HCT116 (cell line): ENCODE measurements around the gene COMMD3. TPM values are rescaled to one million over a fixed set of nuclear protein-coding genes. Genes with fewer than 3 reads are reported as not detected.

Experiments
- ATAC-seq: fragments of 200-7000 bp; cut with Tn5 transposase; 2 replicates; pipeline ENCODE4 v1.9.1; 2020; ENCODE audit warnings: mild to moderate bottlenecking, moderate library complexity
- BruUV-seq: library from RNA; stranded (reverse); fragments of 400-500 nt; replicated peaks from 2 replicates; lab custom pipeline; 2021; lab: Mats Ljungman, UMichigan
- CTCF ChIA-PET: fragments of 300-600 bp; sonication (Branson Sonifier 250); formaldehyde crosslinking; loops from one replicate; lab custom pipeline; 2021; ENCODE audit warnings: antibody characterized with exemption; lab: Charles Lee
- POLR2A ChIA-PET: fragments of 300-600, 350-600 bp; sonication (Branson Sonifier 250); formaldehyde crosslinking; loops from one replicate; lab custom pipeline; 2021; ENCODE audit warnings: antibody characterized with exemption; lab: Charles Lee
- RAD21 ChIA-PET, 2 experiments: fragments of 300-600 bp; sonication (Branson Sonifier 250); formaldehyde crosslinking; loops; one replicate each; lab custom pipeline; 2023; ENCODE audit warnings: low total read pairs in 2 of 2; ENCODE audit not compliant: uncharacterized antibody in 2 of 2, unreplicated experiment in 2 of 2, low non-redundant PET in 1 of 2; lab: Charles Lee
- DNase-seq: peaks from one replicate; pipeline ENCODE4 v3.0.0-alpha.2; 2010; ENCODE audit warnings: low read depth, low spot score
- H2AFZ ChIP-seq: fragments of 200-600 bp; shearing (Covaris generic), sonication (generic); 2 replicates; pipeline ENCODE4 v1.6.1; 2017; ENCODE audit warnings: low read depth, mixed run types, mixed read lengths, antibody characterized with exemption, low read length; ENCODE audit not compliant: poor library complexity, severe bottlenecking
- H3K27ac ChIP-seq: 2 replicates; pipeline ENCODE4 v1.5.1; 2012; ENCODE audit warnings: low read depth, low read length
- H3K27me3 ChIP-seq: fragments of 200-600 bp; sonication (generic); 2 replicates; pipeline ENCODE4 v1.6.1; 2016; ENCODE audit warnings: mixed run types, low read length, mixed read lengths; ENCODE audit not compliant: insufficient read depth
- H3K36me3 ChIP-seq, 2 experiments: fragments of 200-500 bp in 1 of 2; fragments of 200-600 bp in 1 of 2; sonication (Bioruptor generic) in 1 of 2; sonication (generic) in 1 of 2; 2 replicates each; pipeline versions ENCODE4 v1.5.1 to v1.6.1; 2014 to 2016; ENCODE audit warnings: low read length in 2 of 2, inconsistent platforms in 1 of 2, mixed read lengths in 1 of 2, mixed run types in 1 of 2; ENCODE audit not compliant: insufficient read depth in 2 of 2, control insufficient read depth in 1 of 2
- H3K4me1 ChIP-seq, 2 experiments: fragments of 200-600 bp in 1 of 2; sonication (generic) in 1 of 2; 2 replicates each; pipeline versions ENCODE4 v1.5.1 to v1.6.1; 2012 to 2017; ENCODE audit warnings: low read length in 2 of 2, inconsistent platforms in 1 of 2, mild to moderate bottlenecking in 1 of 2, mixed read lengths in 1 of 2, mixed run types in 1 of 2, moderate library complexity in 1 of 2; ENCODE audit not compliant: insufficient read depth in 2 of 2, control insufficient read depth in 1 of 2
- H3K4me2 ChIP-seq: fragments of 200-600 bp; sonication (generic); 2 replicates; pipeline ENCODE4 v1.6.1; 2017; ENCODE audit warnings: mixed run types, low read length, mixed read lengths
- H3K4me3 ChIP-seq, 2 experiments: fragments of 200-600 bp in 1 of 2; sonication (generic) in 1 of 2; replicated peaks in 1 of 2; 2 replicates each; pipeline ENCODE4 v1.5.1; 2011 to 2016; ENCODE audit warnings: low read length in 2 of 2, control low read depth in 1 of 2, low read depth in 1 of 2, mild to moderate bottlenecking in 1 of 2, mixed read lengths in 1 of 2, mixed run types in 1 of 2
- H3K79me2 ChIP-seq: fragments of 200-600 bp; sonication (generic); 2 replicates; pipeline ENCODE4 v1.6.1; 2017; ENCODE audit warnings: mild to moderate bottlenecking, mixed run types, low read length, moderate library complexity, mixed read lengths; ENCODE audit not compliant: insufficient read depth
- H3K9ac ChIP-seq: fragments of 200-600 bp; sonication (generic); 2 replicates; pipeline ENCODE4 v1.6.1; 2016; ENCODE audit warnings: low read length, mixed read lengths
- H3K9me2 ChIP-seq: fragments of 200-600 bp; sonication (generic), shearing (Covaris generic); 2 replicates; pipeline ENCODE4 v1.6.1; 2017; ENCODE audit warnings: mixed run types, mild to moderate bottlenecking, moderate library complexity; ENCODE audit not compliant: insufficient read depth
- H3K9me3 ChIP-seq, 2 experiments: fragments of 200-500 bp in 1 of 2; fragments of 200-600 bp in 1 of 2; sonication (Bioruptor generic) in 1 of 2; sonication (generic) in 1 of 2; 2 replicates each; pipeline ENCODE4 v1.6.1; 2014 to 2017; ENCODE audit warnings: low read length in 2 of 2, mixed read lengths in 2 of 2, inconsistent platforms in 1 of 2, low read depth in 1 of 2, mild to moderate bottlenecking in 1 of 2, mixed run types in 1 of 2, moderate library complexity in 1 of 2; ENCODE audit not compliant: control insufficient read depth in 1 of 2, insufficient read depth in 1 of 2
- H4K20me1 ChIP-seq: fragments of 200-600 bp; sonication (generic), shearing (Covaris generic); 2 replicates; pipeline ENCODE4 v1.6.1; 2017; ENCODE audit warnings: mixed run types, mild to moderate bottlenecking, moderate library complexity; ENCODE audit not compliant: insufficient read depth
- EZH2phosphoT487 ChIP-seq: fragments of 200-600 bp; IDR thresholded peaks from 2 replicates; pipeline ENCODE4 v1.6.1; 2018; ENCODE audit warnings: antibody characterized with exemption, borderline replicate concordance
- JUND ChIP-seq: IDR thresholded peaks from 2 replicates; pipeline ENCODE4 v1.6.1; 2012
- intact Hi-C: fragments of 100-400 bp; cut with micrococcal nuclease; formaldehyde crosslinking; loops from 2 replicates; pipeline ENCODE4 v1.10.0; 2022
- total RNA-seq: library from RNA; stranded (reverse); gene quantifications from one replicate; pipeline ENCODE4 v1.2.1, GENCODE V29; 2021; ENCODE audit not compliant: unreplicated experiment
- TF ChIP-seq, protein P1 (sequence below): IDR thresholded peaks from 2 replicates; pipeline ENCODE4 v1.6.1; 2012; ENCODE audit warnings: low read depth

COMMD3 gene
- total RNA-seq, 1 experiment from 2014 or later: 43.0 TPM

DNA sequence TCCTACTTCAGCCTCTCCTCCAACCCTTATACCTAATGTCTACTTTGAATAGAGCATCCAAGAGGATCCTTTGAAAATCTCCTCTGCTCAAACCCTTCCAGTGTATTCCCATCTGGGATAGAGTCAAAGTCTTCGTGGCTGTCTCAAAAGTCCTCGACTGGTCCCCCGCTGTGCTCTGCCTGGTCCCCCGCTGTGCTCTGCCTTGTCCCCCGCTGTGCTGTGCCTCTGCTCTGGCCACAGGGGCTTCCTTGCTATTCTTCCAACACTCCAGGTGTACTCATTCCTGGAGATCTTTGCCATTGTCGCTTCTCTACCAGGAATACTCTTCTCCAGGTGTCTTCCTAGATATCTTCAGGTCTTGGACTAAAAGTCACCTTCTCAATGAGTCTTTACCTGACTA, 36.1 kb upstream of the COMMD3 start:
- Histone ChIP-seq H3K79me2 (no peaks in the 10 kb centered on the region), H2AFZ (no peak overlapping the region), H3K4me3 (no peak overlapping the region), H3K27me3 (no peaks in the 10 kb centered on the region), H3K4me1 (peaks cover 0 to 12% of the 10 kb centered on the region in 2 experiments; a peak in 2 of 4 replicates), H3K9me3 (no peaks in the 10 kb centered on the region), H3K9me2 (no peaks in the 10 kb centered on the region), H4K20me1 (no peaks in the 10 kb centered on the region), H3K9ac (no peak overlapping the region), H3K4me2 (no peak overlapping the region), H3K36me3 (no peaks in the 10 kb centered on the region), H3K27ac (no peak overlapping the region)
- BruUV-seq: no TSS peak
- ChIA-PET CTCF (no interaction called here), RAD21 (no interaction called here), POLR2A (no interaction called here)
- TF ChIP-seq JUND: no peak
- TF ChIP-seq, protein P1, sequence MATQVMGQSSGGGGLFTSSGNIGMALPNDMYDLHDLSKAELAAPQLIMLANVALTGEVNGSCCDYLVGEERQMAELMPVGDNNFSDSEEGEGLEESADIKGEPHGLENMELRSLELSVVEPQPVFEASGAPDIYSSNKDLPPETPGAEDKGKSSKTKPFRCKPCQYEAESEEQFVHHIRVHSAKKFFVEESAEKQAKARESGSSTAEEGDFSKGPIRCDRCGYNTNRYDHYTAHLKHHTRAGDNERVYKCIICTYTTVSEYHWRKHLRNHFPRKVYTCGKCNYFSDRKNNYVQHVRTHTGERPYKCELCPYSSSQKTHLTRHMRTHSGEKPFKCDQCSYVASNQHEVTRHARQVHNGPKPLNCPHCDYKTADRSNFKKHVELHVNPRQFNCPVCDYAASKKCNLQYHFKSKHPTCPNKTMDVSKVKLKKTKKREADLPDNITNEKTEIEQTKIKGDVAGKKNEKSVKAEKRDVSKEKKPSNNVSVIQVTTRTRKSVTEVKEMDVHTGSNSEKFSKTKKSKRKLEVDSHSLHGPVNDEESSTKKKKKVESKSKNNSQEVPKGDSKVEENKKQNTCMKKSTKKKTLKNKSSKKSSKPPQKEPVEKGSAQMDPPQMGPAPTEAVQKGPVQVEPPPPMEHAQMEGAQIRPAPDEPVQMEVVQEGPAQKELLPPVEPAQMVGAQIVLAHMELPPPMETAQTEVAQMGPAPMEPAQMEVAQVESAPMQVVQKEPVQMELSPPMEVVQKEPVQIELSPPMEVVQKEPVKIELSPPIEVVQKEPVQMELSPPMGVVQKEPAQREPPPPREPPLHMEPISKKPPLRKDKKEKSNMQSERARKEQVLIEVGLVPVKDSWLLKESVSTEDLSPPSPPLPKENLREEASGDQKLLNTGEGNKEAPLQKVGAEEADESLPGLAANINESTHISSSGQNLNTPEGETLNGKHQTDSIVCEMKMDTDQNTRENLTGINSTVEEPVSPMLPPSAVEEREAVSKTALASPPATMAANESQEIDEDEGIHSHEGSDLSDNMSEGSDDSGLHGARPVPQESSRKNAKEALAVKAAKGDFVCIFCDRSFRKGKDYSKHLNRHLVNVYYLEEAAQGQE: no peak
- no peak for DNase-seq
- intact Hi-C loops: no loop called here
- no peak for ATAC-seq

DNA sequence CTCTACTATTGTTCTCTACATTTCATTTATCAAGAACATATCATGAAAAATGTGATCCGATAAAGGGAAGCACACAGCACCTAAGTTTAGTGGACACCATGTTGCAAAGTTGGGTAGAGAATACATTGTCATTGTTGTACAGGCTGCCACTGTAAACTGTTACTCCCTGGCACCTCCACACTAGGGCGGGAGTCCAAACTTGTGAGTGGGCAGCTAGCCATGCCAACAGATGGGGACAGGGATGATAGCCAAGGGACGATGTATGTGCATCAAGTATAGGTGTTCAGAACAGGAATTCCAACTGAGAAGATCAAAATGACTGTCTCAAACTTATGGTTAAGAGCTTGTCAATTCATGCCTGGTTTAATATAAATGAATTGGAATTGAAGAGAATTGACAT, 31.1 kb upstream of the COMMD3 start:
- ATAC-seq: no peak
- no TSS peak for BruUV-seq
- RAD21 ChIA-PET: no interaction called here

More for the DNA sequence above, 31.1 kb upstream of the COMMD3 start:
- CTCF ChIA-PET: no interaction called here
- H3K4me1 ChIP-seq: no peaks in the 10 kb centered on the region
- H3K4me3 ChIP-seq: no peak overlapping the region
- no peak overlapping the region for H3K4me2 ChIP-seq
- no peaks in the 10 kb centered on the region for H3K27me3 ChIP-seq
- TF ChIP-seq, protein P1: no peak
- no peak for TF ChIP-seq EZH2phosphoT487
- TF ChIP-seq, all 23 proteins: peak for 0
- Histone ChIP-seq H3K9me2 (no peaks in the 10 kb centered on the region), H2AFZ (no peak overlapping the region), H3K79me2 (no peaks in the 10 kb centered on the region), H3K27ac (no peak overlapping the region), H3K9ac (no peak overlapping the region), H3K36me3 (no peaks in the 10 kb centered on the region), H3K9me3 (no peaks in the 10 kb centered on the region), H4K20me1 (no peaks in the 10 kb centered on the region)
- intact Hi-C loops: no loop called here
- no peak for DNase-seq
- POLR2A ChIA-PET: no interaction called here
